ENCODE measurements around the gene TIMM13.
"Not testable (repeated sequence)": the region's sequence is repeated elsewhere in the genome, so short reads cannot be mapped to it uniquely, and the experiment has no call there.

The TIMM13 gene

DNA sequence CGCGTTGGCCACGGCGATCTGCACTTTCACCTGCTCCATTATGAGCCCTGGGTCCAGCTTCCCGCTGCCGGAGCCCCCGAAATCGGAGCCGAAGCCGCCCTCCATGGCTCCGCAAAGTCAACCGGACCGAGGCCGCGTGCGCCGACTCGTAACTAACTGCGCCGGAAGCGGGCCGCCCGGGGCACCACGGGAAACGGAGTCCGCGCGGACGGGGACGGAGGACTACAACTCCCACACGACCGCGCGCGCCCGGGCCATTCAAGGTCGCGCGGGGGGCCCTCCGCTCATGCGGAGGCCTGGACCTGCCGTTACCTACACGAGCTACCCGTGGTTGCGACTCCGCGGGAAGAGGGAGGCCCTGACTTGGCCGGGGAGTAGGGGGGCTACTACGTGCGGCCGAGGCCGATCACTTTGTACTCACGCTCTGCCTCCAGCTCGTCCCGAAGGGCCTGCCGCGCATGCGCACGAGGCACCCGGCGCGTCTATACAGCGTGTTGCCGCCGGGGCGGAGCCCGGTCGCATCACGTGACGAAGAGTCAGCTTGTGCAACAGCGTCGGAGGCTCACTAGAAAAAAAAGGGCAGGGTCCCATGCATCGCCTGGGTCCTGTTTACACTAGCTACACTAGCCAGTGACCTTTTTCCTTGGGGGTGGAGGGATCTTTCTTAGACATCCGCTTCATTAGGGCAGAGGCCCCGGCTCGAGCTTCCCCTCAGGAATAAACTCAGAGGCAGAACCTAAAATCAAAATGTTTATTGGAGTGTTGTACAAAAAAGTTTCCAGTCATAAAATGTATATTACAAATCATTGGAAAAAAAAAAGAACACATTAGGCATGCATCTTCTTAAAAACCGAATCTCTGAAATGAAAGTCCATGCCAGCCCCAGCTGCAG is at the start of gene TIMM13:
Gene TIMM13, minus strand, starts transcription at position 158 of the 892 bp plus-strand sequence. Its CDS starts 53 bp downstream, at position 105.
- DNase-seq = peak; percentile 94

DNA sequence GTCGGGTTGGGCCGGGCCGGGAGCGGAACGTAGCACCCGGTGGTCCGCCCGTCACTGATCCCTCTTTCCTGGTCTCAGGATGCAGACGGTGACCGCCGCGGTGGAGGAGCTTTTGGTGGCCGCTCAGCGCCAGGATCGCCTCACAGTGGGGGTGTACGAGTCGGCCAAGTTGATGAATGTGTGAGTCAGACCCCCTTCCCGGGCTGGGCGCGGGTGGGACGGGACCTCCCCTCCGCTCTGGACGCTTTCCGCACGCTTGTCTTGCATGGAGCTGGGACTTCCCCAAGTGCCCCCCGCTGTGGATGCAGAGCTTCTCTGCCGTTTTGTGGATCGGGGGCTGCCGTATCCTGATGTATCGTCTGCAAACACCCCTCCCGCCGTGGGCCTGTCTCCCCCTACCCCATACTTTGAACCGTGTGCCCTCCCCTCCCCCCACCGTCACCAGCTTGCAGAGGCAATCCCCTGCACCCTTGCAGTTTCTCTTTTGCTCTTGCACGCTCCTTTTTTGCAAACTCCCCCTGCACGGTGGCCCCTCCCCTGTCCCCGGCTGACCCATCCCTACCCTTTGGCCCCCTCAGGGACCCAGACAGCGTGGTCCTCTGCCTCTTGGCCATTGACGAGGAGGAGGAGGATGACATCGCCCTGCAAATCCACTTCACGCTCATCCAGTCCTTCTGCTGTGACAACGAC is 49.2 kb upstream of the TIMM13 start:
- no peak for DNase-seq

GRCh38 chr19:2475702-2476450 is 48.5 kb upstream of the TIMM13 start, which contains the start of gene GADD45B:
Gene GADD45B (plus strand): TSS chr19:2476127. CDS start chr19:2476359, 232 bp downstream.
- peak; percentile 88 for DNase-seq

- peak; percentile 32 for DNase-seq
These were observed 47.8 kb upstream of the TIMM13 start for GRCh38 chr19:2475018-2475701.

- peak; percentile 61 for DNase-seq
These were observed 47.0 kb upstream of the TIMM13 start for GRCh38 chr19:2474232-2475017.

DNA sequence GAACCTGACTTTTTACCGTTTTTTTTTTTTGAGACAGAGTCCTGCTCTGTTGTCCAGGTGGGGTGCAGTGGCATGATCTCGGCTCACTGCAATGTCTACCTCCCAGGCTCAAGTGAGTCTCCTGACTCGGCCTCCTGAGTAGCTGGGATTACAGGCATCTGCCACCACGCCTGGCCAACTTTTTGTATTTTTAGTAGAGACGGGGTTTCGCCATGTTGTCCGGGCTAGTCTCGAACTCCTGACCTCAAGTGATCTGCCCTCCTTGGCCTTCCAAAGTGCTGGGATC is 42.5 kb upstream of the TIMM13 start:
- not testable (repeated sequence) for DNase-seq

DNA sequence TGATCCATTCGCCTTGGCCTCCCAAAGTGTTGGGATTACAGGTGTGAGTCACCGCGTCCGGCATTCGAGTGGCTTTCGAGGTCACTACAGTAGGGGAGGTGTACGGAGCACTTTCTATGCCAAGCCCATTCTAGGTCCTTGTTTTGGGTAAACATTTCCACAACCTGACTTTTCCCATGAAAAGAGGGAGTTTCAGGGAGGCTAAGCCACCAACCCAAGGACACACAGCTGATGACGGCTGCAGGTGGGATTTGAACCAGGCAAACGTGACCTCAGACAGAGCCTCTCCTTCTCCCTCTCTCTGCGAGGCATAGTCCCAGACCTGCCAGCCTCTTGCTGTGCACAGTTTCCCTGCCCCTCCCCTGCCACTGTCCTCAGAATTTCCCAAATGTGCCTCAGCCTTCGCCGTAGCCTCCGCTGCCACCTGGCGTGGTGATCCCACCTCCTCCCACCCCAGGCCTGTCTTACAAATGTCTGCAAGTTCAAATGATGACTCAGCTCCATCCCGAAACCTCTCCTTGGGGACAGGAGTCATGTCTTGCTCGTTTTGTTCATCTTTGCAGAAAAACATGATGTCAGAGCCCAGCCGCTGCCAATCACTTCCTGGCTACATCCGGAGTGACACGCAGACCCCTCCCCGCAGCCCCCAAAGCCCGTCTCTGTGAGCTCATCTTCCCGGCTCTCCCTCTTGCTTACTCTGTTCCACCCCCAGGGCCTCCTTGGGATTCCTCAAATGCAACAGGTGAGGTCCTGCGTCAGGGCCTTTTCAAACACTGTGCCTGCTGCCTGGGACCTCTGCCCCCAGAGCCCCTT is 41.9 kb upstream of the TIMM13 start:
- DNase-seq = peak; percentile 53

DNA sequence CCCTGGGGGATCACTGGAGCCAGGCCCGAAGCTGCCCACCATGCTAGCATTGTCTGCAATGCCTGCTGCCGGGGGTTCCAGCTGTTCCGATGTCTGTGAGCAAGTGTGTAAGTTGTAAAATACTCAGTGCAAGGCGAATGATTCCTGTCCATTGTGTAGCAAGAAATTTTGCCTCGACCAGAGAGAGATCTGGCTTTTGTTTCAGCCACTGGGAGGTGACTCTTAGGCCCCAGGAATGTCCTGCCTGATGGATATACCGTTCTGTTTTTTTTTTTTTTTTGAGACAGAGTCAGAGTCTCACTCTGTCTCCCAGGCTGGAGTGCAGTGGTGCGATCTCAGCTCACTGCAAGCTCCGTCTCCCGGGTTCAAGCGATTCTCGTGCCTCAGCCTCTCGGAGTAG is 41.2 kb upstream of the TIMM13 start:
- DNase-seq = no peak

DNA sequence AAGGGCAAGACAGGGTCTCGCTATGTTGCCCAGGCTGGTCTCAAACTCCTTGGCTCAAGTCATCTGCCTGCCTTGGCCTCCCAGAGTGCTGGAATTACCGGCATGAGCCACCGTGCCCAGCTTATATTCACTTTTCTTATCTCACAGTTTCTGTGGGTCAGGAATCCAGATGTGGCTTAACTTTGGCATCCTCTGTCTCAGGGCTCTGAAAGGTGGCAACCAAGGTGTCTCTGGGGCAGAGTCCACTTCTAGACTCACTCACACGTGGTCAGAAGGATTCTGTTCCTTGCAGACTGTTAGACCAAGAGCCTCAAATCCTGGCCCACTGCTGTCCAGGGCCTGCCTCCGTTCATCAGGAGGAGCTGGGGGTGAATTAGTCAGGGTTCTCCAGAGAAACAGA is 37.0 kb upstream of the TIMM13 start:
- no peak for DNase-seq

- DNase-seq = not testable (repeated sequence)
These were observed 36.3 kb upstream of the TIMM13 start for GRCh38 chr19:2463694-2464093.

- peak; percentile 57 for DNase-seq
These were observed 35.4 kb upstream of the TIMM13 start for GRCh38 chr19:2462635-2463421.

GRCh38 chr19:2461751-2462634 is 34.6 kb upstream of the TIMM13 start:
- peak; percentile 68 for DNase-seq

- no peak for DNase-seq
These were observed 32.9 kb upstream of the TIMM13 start for GRCh38 chr19:2460245-2460644.

GRCh38 chr19:2458776-2459175 is 31.4 kb upstream of the TIMM13 start:
- DNase-seq = not testable (repeated sequence)

- DNase-seq = no peak
These were observed 30.7 kb upstream of the TIMM13 start for GRCh38 chr19:2458054-2458453.

GRCh38 chr19:2457394-2458037 is 30.1 kb upstream of the TIMM13 start:
- DNase-seq = no peak

DNA sequence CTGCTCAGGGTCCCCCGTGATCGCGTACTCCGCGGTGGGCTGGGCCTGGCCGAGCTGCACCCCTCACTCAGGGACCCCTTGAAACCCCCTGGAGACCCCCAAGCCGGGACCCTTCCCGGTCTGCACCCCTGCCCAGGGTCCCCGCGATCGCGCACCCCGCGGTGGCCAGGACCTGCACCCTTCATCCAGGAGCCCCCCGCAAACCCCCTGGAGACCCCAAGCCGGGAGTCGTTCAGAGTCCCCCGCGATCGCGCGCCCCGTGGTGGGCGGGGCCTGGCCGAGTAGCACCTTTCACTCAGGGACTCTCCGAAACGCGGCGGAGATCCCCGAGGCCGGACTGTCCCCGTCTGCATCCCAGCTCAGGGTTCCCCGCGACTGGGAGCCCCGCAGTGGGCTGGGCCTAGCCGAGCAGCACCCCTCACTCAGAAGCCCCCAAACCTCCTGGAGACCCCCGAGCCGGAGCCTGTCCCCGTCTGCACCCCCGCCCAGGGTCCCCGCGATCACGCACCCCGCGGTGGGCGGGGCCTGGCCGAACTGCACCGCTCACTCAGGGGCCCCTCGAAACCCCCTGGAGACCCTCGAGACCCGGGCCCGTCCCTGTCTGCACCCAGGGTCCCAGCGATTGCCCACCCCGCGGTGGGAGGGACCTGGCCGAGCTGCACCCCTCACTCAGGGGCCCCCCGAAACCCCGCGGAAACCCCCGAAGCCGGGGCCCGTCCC is 28.6 kb upstream of the TIMM13 start:
- DNase-seq = no peak

Measured in NCI-H2171 treated with DMSO at 0.1 percent for 48 hours (cell line).